ENCODE results near the gene RINL. TPM values are rescaled to one million over a fixed set of nuclear protein-coding genes. Genes with fewer than 3 reads are reported as not detected.

RINL gene, protein sequence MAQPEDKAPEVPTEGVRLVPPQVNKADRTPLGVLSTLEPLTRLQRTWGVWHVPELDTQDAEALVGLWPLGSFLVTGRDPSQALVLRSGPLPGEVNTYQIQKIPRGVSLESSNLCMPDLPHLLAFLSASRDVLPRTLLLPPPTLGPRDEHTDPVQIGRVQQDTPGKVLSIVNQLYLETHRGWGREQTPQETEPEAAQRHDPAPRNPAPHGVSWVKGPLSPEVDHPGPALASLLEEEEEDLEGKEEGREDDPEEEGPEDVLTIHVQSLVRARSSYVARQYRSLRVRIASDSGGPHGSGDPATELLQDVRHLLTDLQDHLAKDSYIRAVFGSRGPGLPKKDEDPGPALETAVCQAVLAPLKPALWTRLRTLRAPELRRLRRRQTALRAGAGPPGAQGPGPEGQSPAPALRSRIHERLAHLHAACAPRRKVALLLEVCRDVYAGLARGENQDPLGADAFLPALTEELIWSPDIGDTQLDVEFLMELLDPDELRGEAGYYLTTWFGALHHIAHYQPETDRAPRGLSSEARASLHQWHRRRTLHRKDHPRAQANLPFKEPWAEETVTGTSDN
- total RNA-seq = 1.1 and 1.9 TPM in 2 replicates

GRCh38 chr19:38877781-38878574 is at the start of gene RINL:
TSS of gene RINL (minus strand) at chr19:38878275. CDS start at chr19:38876742, 1,533 bp downstream.

GRCh38 chr19:38899447-38900201 is 21.5 kb upstream of the RINL start, which contains the start of the genes NFKBIB and SIRT2:
TSS of gene NFKBIB (plus strand) at chr19:38899969. CDS start at chr19:38900033, 64 bp downstream.
TSS of gene SIRT2 (minus strand) at chr19:38899618. CDS start at chr19:38899521, 97 bp downstream.

DNA sequence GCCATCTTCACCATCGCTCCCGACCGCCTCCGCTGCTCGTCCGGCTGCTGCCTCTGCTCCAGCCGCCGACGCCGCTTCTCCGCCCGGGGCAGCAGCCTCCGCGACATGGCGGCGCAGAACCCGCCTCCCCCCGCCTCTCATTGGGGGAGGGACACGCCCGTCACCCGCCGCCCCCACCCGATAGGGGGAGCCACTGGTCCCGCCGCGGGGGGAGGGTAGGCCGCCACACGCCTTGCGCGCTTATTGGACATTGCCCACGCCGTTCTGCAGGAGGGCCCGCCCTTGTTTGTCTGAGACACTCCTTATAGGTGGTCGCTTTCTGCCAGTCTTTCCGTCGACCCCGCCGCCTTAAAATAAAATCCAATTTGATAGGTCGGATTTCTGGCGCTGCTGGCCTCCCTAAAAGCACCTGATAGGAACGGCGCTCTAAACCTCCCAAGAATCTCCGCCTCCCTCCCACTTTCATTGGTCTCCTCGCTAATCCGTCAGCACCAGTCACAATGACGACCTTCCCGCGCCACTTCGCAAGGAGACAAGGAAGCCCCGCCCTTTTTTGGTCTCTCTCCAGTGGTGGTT is 28.1 kb downstream of the RINL start, which contains the start of gene HNRNPL:
TSS of gene HNRNPL (minus strand) at position 127 of the 576 bp plus-strand sequence. CDS start at position 107, 20 bp downstream.

Other genes starting within 250 kb of the RINL start
- 314 and 514 TPM in 2 replicates for gene ACTN4, start 230.6 kb downstream of the RINL start, total RNA-seq
- not detected in 2 replicates for gene CAPN12, start 133.8 kb downstream of the RINL start, total RNA-seq
- not detected in 2 replicates for gene LGALS7, start 104.8 kb downstream of the RINL start, total RNA-seq
- 0.55 TPM in 1 of 2 replicates, not detected in the other for gene LGALS7B, start 89.1 kb downstream of the RINL start, total RNA-seq
- not detected in 2 replicates for gene LGALS4, start 65.3 kb downstream of the RINL start, total RNA-seq
- gene ECH1, start 46.5 kb downstream of the RINL start, total RNA-seq = 7.1 TPM in 2 replicates
- 279 and 457 TPM in 2 replicates for gene HNRNPL, start 28.3 kb downstream of the RINL start, total RNA-seq
- 35.4 and 54.4 TPM in 2 replicates for gene SIRT2, start 21.3 kb upstream of the RINL start, total RNA-seq
- gene NFKBIB, start 21.7 kb upstream of the RINL start, total RNA-seq = 11.2 and 11.7 TPM in 2 replicates
- gene CCER2, start 33.9 kb upstream of the RINL start, total RNA-seq = not detected in 2 replicates
- gene SARS2, start 52.5 kb upstream of the RINL start, total RNA-seq = 15.0 and 15.7 TPM in 2 replicates
- 31.9 and 41.2 TPM in 2 replicates for gene MRPS12, start 52.7 kb upstream of the RINL start, total RNA-seq
- gene FBXO17, start 97.5 kb upstream of the RINL start, total RNA-seq = 33.9 and 45.4 TPM in 2 replicates
- 1.3 and 3.4 TPM in 2 replicates for gene FBXO27, start 154.3 kb upstream of the RINL start, total RNA-seq
- gene ACP7, start 206.1 kb upstream of the RINL start, total RNA-seq = 0.33 and 0.87 TPM in 2 replicates
- 11.6 and 14.0 TPM in 2 replicates for gene PAK4, start 247.5 kb upstream of the RINL start, total RNA-seq